ENCODE data around the gene CST4. TPM values are rescaled to one million over a fixed set of nuclear protein-coding genes. Genes with fewer than 3 reads are reported as not detected.

CST4 gene
- total RNA-seq, 1 donor from 2014 or later = not detected

DNA sequence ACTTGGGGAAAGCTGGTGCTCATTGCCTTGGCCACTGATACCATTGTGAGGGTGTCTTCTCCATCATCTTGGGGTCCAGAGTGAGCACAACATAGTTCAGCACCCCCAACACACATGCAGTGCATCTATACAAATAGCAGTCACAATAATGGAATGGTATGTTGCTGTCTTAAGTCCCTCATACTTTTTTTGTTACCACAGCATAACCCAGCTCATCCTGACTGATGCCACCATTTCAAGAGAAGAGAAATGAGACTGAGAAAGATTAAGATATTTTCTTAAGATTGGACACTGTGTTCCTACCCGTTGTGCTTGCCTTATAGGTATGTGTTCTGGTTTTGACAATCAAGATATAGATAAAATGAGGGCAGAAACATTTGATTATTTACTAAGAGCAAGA lies 15.6 kb downstream of the CST4 start:
- Mint-ChIP-seq H3K4me1 (ENCODE audit: unreplicated experiment) (no peaks in the 10 kb centered on the region), H3K9me3 (ENCODE audit: unreplicated experiment) (no peaks in the 10 kb centered on the region), H3K36me3 (ENCODE audit: low read depth, unreplicated experiment) (no peaks in the 10 kb centered on the region), H3K27ac (ENCODE audit: unreplicated experiment) (no peak overlapping the region), H3K4me3 (ENCODE audit: unreplicated experiment) (no peak overlapping the region), H3K27me3 (ENCODE audit: unreplicated experiment) (no peaks in the 10 kb centered on the region)
- TF ChIP-seq, protein P1, sequence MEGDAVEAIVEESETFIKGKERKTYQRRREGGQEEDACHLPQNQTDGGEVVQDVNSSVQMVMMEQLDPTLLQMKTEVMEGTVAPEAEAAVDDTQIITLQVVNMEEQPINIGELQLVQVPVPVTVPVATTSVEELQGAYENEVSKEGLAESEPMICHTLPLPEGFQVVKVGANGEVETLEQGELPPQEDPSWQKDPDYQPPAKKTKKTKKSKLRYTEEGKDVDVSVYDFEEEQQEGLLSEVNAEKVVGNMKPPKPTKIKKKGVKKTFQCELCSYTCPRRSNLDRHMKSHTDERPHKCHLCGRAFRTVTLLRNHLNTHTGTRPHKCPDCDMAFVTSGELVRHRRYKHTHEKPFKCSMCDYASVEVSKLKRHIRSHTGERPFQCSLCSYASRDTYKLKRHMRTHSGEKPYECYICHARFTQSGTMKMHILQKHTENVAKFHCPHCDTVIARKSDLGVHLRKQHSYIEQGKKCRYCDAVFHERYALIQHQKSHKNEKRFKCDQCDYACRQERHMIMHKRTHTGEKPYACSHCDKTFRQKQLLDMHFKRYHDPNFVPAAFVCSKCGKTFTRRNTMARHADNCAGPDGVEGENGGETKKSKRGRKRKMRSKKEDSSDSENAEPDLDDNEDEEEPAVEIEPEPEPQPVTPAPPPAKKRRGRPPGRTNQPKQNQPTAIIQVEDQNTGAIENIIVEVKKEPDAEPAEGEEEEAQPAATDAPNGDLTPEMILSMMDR (IDR thresholded peaks at IDR 0.05; ENCODE audit: unreplicated experiment) = no peak
- DNase-seq (ENCODE audit: low spot score) = no peak

DNA sequence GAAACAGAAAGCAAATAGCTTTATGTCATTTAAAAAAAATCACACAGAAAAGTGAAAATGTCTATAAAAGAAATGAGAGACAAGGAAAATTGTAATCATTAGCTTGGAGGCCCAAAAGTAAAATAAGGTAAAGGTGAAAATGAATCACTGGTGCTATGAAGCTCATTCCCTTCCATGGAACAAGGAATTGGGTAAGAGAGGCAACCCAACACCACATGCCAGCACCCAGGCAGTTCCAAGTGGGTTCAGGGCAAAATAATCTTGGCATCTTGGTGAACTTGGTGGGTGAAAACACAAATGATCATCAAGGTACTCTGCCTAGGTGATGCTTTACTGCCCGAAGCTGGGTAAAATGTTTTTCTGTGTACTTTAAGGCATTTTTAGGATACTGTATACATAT lies 16.7 kb downstream of the CST4 start:
- no peaks in the 10 kb centered on the region for H3K4me1 Mint-ChIP-seq (ENCODE audit: unreplicated experiment)
- TF ChIP-seq, protein P1 (IDR thresholded peaks at IDR 0.05; ENCODE audit: unreplicated experiment) = no peak
- no peaks in the 10 kb centered on the region for H3K27me3 Mint-ChIP-seq (ENCODE audit: unreplicated experiment)
- no peak overlapping the region for H3K27ac Mint-ChIP-seq (ENCODE audit: unreplicated experiment)
- no peak for DNase-seq (ENCODE audit: low spot score)
- H3K36me3 Mint-ChIP-seq (ENCODE audit: low read depth, unreplicated experiment) = no peaks in the 10 kb centered on the region
- H3K4me3 Mint-ChIP-seq (ENCODE audit: unreplicated experiment) = no peak overlapping the region
- no peaks in the 10 kb centered on the region for H3K9me3 Mint-ChIP-seq (ENCODE audit: unreplicated experiment)

GRCh38 chr20:23671479-23671878 lies 17.4 kb downstream of the CST4 start:
- Mint-ChIP-seq H3K4me3 (ENCODE audit: unreplicated experiment) (no peak overlapping the region), H3K36me3 (ENCODE audit: low read depth, unreplicated experiment) (no peaks in the 10 kb centered on the region), H3K27ac (ENCODE audit: unreplicated experiment) (no peak overlapping the region), H3K9me3 (ENCODE audit: unreplicated experiment) (no peaks in the 10 kb centered on the region), H3K27me3 (ENCODE audit: unreplicated experiment) (no peaks in the 10 kb centered on the region), H3K4me1 (ENCODE audit: unreplicated experiment) (no peaks in the 10 kb centered on the region)
- TF ChIP-seq, protein P1 (IDR thresholded peaks at IDR 0.05; ENCODE audit: unreplicated experiment) = no peak
- DNase-seq (ENCODE audit: low spot score) = no peak

GRCh38 chr20:23670361-23670760 lies 18.5 kb downstream of the CST4 start:
- TF ChIP-seq, protein P1 (IDR thresholded peaks at IDR 0.05; ENCODE audit: unreplicated experiment) = no peak
- DNase-seq (ENCODE audit: low spot score) = no peak
- Mint-ChIP-seq H3K9me3 (ENCODE audit: unreplicated experiment) (no peaks in the 10 kb centered on the region), H3K4me1 (ENCODE audit: unreplicated experiment) (no peaks in the 10 kb centered on the region), H3K36me3 (ENCODE audit: low read depth, unreplicated experiment) (no peaks in the 10 kb centered on the region), H3K4me3 (ENCODE audit: unreplicated experiment) (no peak overlapping the region), H3K27ac (ENCODE audit: unreplicated experiment) (no peak overlapping the region), H3K27me3 (ENCODE audit: unreplicated experiment) (no peaks in the 10 kb centered on the region)

- no peaks in the 10 kb centered on the region for H3K27me3 Mint-ChIP-seq (ENCODE audit: unreplicated experiment)
- no peak overlapping the region for H3K4me3 Mint-ChIP-seq (ENCODE audit: unreplicated experiment)
- no peak overlapping the region for H3K27ac Mint-ChIP-seq (ENCODE audit: unreplicated experiment)
- no peaks in the 10 kb centered on the region for H3K36me3 Mint-ChIP-seq (ENCODE audit: low read depth, unreplicated experiment)
- DNase-seq (ENCODE audit: low spot score) = no peak
- no peaks in the 10 kb centered on the region for H3K4me1 Mint-ChIP-seq (ENCODE audit: unreplicated experiment)
- no peaks in the 10 kb centered on the region for H3K9me3 Mint-ChIP-seq (ENCODE audit: unreplicated experiment)
- TF ChIP-seq, protein P1 (IDR thresholded peaks at IDR 0.05; ENCODE audit: unreplicated experiment) = no peak
These were observed 19.0 kb downstream of the CST4 start for GRCh38 chr20:23669866-23670265.

Measured in endothelial cell (in vitro differentiated cells).